ENCODE results near the gene TCF7L1. TPM values are rescaled to one million over a fixed set of nuclear protein-coding genes. Genes with fewer than 3 reads are reported as not detected.
"Not testable (repeated sequence)": the region's sequence is repeated elsewhere in the genome, so short reads cannot be mapped to it uniquely, and the experiment has no call there.

TCF7L1 gene
- polyA plus RNA-seq, 1 donor (not counting 4 experiments of a cell fraction or from before 2014, with no cell fraction given), result 1.0 TPM

GRCh38 chr2:85209887-85210286 lies 76.7 kb downstream of the TCF7L1 start:
- H3K27ac ChIP-seq (ENCODE audit: control insufficient read depth, insufficient read depth, low read length), result no peak overlapping the region
- no peak for DNase-seq (ENCODE audit: low read depth, low spot score)
- no peak overlapping the region for H3K4me3 ChIP-seq (ENCODE audit: control insufficient read depth in 2 of 3, extremely low read depth in 1 of 3, insufficient read depth in 2 of 3, low read depth in 1 of 3, low read length in 3 of 3)
- no peaks in the 10 kb centered on the region for H3K36me3 ChIP-seq (ENCODE audit: control insufficient read depth in 2 of 2, extremely low read depth in 1 of 2, insufficient read depth in 2 of 2, low read length in 2 of 2)
- dilution Hi-C loops (cut with MboI; ENCODE audit: extremely low pct_ligation_motif_present, low sequenced_read_pairs), result no loop called here
- TF ChIP-seq CTCF (optimal IDR thresholded peaks at IDR 0.05 in 1 of 3, IDR thresholded peaks at IDR 0.05 in 1 of 3, conservative IDR thresholded peaks at IDR 0.05 in 1 of 3; ENCODE audit: extremely low read depth in 1 of 3, insufficient read depth in 2 of 3, low read length in 3 of 3) (no peak), EZH2 (IDR thresholded peaks at IDR 0.05; ENCODE audit: low read length) (no peak)
- no peak for FAIRE-seq
- no peak overlapping the region for H3K4me2 ChIP-seq (ENCODE audit: control insufficient read depth, extremely low read depth, insufficient read depth, low read depth, low read length)
- H4K20me1 ChIP-seq (ENCODE audit: control insufficient read depth, extremely low read depth, insufficient read depth, low read length), result no peaks in the 10 kb centered on the region
- H3K9me3 ChIP-seq (ENCODE audit: control insufficient read depth, low read depth, low read length), result no peaks in the 10 kb centered on the region
- H3K9me1 ChIP-seq (ENCODE audit: control insufficient read depth, extremely low read depth, insufficient read depth, low read length), result no peaks in the 10 kb centered on the region
- H3K79me2 ChIP-seq (ENCODE audit: control insufficient read depth, insufficient read depth, low read length), result no peaks in the 10 kb centered on the region
- no peaks in the 10 kb centered on the region for H3K4me1 ChIP-seq (ENCODE audit: control insufficient read depth, extremely low read depth, insufficient read depth, low read length)
- no peak overlapping the region for H2AFZ ChIP-seq (ENCODE audit: control insufficient read depth, low read length)
- no peaks in the 10 kb centered on the region for H3K27me3 ChIP-seq (ENCODE audit: control insufficient read depth, extremely low read depth, insufficient read depth, low read length)
- H3K9ac ChIP-seq (ENCODE audit: control insufficient read depth, extremely low read depth, insufficient read depth, low read length), result no peak overlapping the region

- Histone ChIP-seq H3K27ac (ENCODE audit: control insufficient read depth, insufficient read depth, low read length) (no peak overlapping the region), H3K4me1 (ENCODE audit: control insufficient read depth, extremely low read depth, insufficient read depth, low read length) (no peaks in the 10 kb centered on the region), H2AFZ (ENCODE audit: control insufficient read depth, low read length) (no peak overlapping the region), H3K36me3 (ENCODE audit: control insufficient read depth in 2 of 2, extremely low read depth in 1 of 2, insufficient read depth in 2 of 2, low read length in 2 of 2) (no peaks in the 10 kb centered on the region), H3K9me1 (ENCODE audit: control insufficient read depth, extremely low read depth, insufficient read depth, low read length) (no peaks in the 10 kb centered on the region), H3K9me3 (ENCODE audit: control insufficient read depth, low read depth, low read length) (no peaks in the 10 kb centered on the region), H3K27me3 (ENCODE audit: control insufficient read depth, extremely low read depth, insufficient read depth, low read length) (no peaks in the 10 kb centered on the region), H3K4me3 (ENCODE audit: control insufficient read depth in 2 of 3, extremely low read depth in 1 of 3, insufficient read depth in 2 of 3, low read depth in 1 of 3, low read length in 3 of 3) (no peak overlapping the region), H3K79me2 (ENCODE audit: control insufficient read depth, insufficient read depth, low read length) (no peaks in the 10 kb centered on the region), H4K20me1 (ENCODE audit: control insufficient read depth, extremely low read depth, insufficient read depth, low read length) (no peaks in the 10 kb centered on the region), H3K9ac (ENCODE audit: control insufficient read depth, extremely low read depth, insufficient read depth, low read length) (no peak overlapping the region), H3K4me2 (ENCODE audit: control insufficient read depth, extremely low read depth, insufficient read depth, low read depth, low read length) (no peak overlapping the region)
- dilution Hi-C loops (cut with MboI; ENCODE audit: extremely low pct_ligation_motif_present, low sequenced_read_pairs), result no loop called here
- FAIRE-seq (no peak), DNase-seq (ENCODE audit: low read depth, low spot score) (no peak)
- no peak for TF ChIP-seq EZH2 (IDR thresholded peaks at IDR 0.05; ENCODE audit: low read length)
Measured at GRCh38 chr2:85210511-85210910, 77.3 kb downstream of the TCF7L1 start.

GRCh38 chr2:85211606-85212005 lies 78.4 kb downstream of the TCF7L1 start:
- H3K79me2 ChIP-seq (ENCODE audit: control insufficient read depth, insufficient read depth, low read length); H3K9ac ChIP-seq (ENCODE audit: control insufficient read depth, extremely low read depth, insufficient read depth, low read length); H3K9me3 ChIP-seq (ENCODE audit: control insufficient read depth, low read depth, low read length); H3K4me1 ChIP-seq (ENCODE audit: control insufficient read depth, extremely low read depth, insufficient read depth, low read length); H3K27me3 ChIP-seq (ENCODE audit: control insufficient read depth, extremely low read depth, insufficient read depth, low read length); H3K4me2 ChIP-seq (ENCODE audit: control insufficient read depth, extremely low read depth, insufficient read depth, low read depth, low read length); H4K20me1 ChIP-seq (ENCODE audit: control insufficient read depth, extremely low read depth, insufficient read depth, low read length); FAIRE-seq; DNase-seq (ENCODE audit: low read depth, low spot score); H3K4me3 ChIP-seq (ENCODE audit: control insufficient read depth in 2 of 3, extremely low read depth in 1 of 3, insufficient read depth in 2 of 3, low read depth in 1 of 3, low read length in 3 of 3); H3K36me3 ChIP-seq (ENCODE audit: control insufficient read depth in 2 of 2, extremely low read depth in 1 of 2, insufficient read depth in 2 of 2, low read length in 2 of 2); H3K9me1 ChIP-seq (ENCODE audit: control insufficient read depth, extremely low read depth, insufficient read depth, low read length); H2AFZ ChIP-seq (ENCODE audit: control insufficient read depth, low read length); H3K27ac ChIP-seq (ENCODE audit: control insufficient read depth, insufficient read depth, low read length); dilution Hi-C loops (cut with MboI; ENCODE audit: extremely low pct_ligation_motif_present, low sequenced_read_pairs): not testable (repeated sequence)

All from keratinocyte (primary cell).